GM12878 (cell line): ENCODE measurements around the gene BCL2. TPM values are rescaled to one million over a fixed set of nuclear protein-coding genes. Genes with fewer than 3 reads are reported as not detected.
A peak's percentile ranks its signal among the peaks of the same experiment; 100 is the strongest.

Experiments used
- ATAC-seq: fragments of 200-7000 bp; cut with Tn5 transposase; 3 replicates; pipeline ENCODE4 v1.9.1; 2020; ENCODE audit warnings: mild to moderate bottlenecking, moderate library complexity
- BruUV-seq: library from RNA; stranded (reverse); fragments of 400-500 nt; replicated peaks from 2 replicates; lab custom pipeline; 2021; lab: Mats Ljungman, UMichigan
- CTCF ChIA-PET: fragments of 300-600 bp; sonication (Branson Sonifier 250); formaldehyde crosslinking; extraction: SDS; loops from one replicate; lab custom pipeline; 2021; ENCODE audit warnings: inconsistent platforms; lab: Yijun Ruan, JAX
- POLR2A ChIA-PET: fragments of 350-600 bp; formaldehyde crosslinking; extraction: SDS; loops from one replicate; lab custom pipeline; 2021; ENCODE audit warnings: inconsistent platforms; lab: Charles Lee
- RAD21 ChIA-PET: fragments of 300-600 bp; sonication (Branson Sonifier 250); formaldehyde crosslinking; loops from one replicate; lab custom pipeline; 2023; ENCODE audit warnings: antibody characterized with exemption; ENCODE audit not compliant: unreplicated experiment; lab: Charles Lee
- SMC1A ChIA-PET: fragments of 300-600 bp; sonication (Branson Sonifier 250); formaldehyde crosslinking; loops from one replicate; lab custom pipeline; 2023; ENCODE audit not compliant: unreplicated experiment, uncharacterized antibody; lab: Charles Lee
- DNase-seq: peaks from one replicate; pipeline ENCODE4 v3.0.0-alpha.2; 2011; ENCODE audit warnings: low read depth, low spot score
- FAIRE-seq: peaks from 3 replicates; lab custom pipeline; 2011; peaks lifted over from hg19 to GRCh38; lab: Jason Lieb, UNC
- H2AFZ ChIP-seq: 2 replicates; pipeline ENCODE4 v1.6.0; 2011; ENCODE audit warnings: low read depth, low read length, control low read depth; ENCODE audit not compliant: control insufficient read depth
- H3K27ac ChIP-seq: 2 replicates; pipeline ENCODE4 v1.5.1; 2011; ENCODE audit warnings: control low read depth; ENCODE audit not compliant: control insufficient read depth, insufficient read depth
- H3K27me3 ChIP-seq, 2 experiments: replicated peaks in 1 of 2; 2 replicates each; pipeline versions ENCODE4 v1.6.0 to v1.6.1; 2011; ENCODE audit warnings: low read length in 1 of 2; ENCODE audit not compliant: control insufficient read depth in 2 of 2, insufficient read depth in 2 of 2
- H3K36me3 ChIP-seq, 2 experiments: 2 replicates each; pipeline ENCODE4 v1.5.1; 2011; ENCODE audit warnings: low read length in 1 of 2; ENCODE audit not compliant: control insufficient read depth in 2 of 2, insufficient read depth in 2 of 2
- H3K4me1 ChIP-seq: 2 replicates; pipeline ENCODE4 v1.6.1; 2011; ENCODE audit warnings: mild to moderate bottlenecking, low read length, moderate library complexity, mixed read lengths; ENCODE audit not compliant: control insufficient read depth, insufficient read depth
- H3K4me2 ChIP-seq: 2 replicates; pipeline ENCODE4 v1.6.0; 2011; ENCODE audit warnings: control low read depth; ENCODE audit not compliant: control insufficient read depth, insufficient read depth
- H3K4me3 ChIP-seq: fragments of 200-600 bp; sonication (generic); 2 replicates; pipeline ENCODE4 v1.5.1; 2016
- H3K79me2 ChIP-seq: 2 replicates; pipeline ENCODE4 v1.6.0; 2011; ENCODE audit warnings: low read length; ENCODE audit not compliant: control insufficient read depth, insufficient read depth
- H3K9ac ChIP-seq: 2 replicates; pipeline ENCODE4 v1.8.0; 2011; ENCODE audit warnings: low read length, control low read depth, mixed read lengths; ENCODE audit not compliant: control insufficient read depth, insufficient read depth
- H3K9me3 ChIP-seq: replicated peaks from 3 replicates; pipeline ENCODE4 v1.5.1; 2011; ENCODE audit warnings: mild to moderate bottlenecking, low read length; ENCODE audit not compliant: control insufficient read depth, insufficient read depth
- H4K20me1 ChIP-seq: 2 replicates; pipeline ENCODE4 v1.6.0; 2011; ENCODE audit not compliant: control insufficient read depth, insufficient read depth
- ATF7 ChIP-seq: fragments of 450-650 bp; IDR thresholded peaks from 2 replicates; pipeline ENCODE4 v1.6.1; 2016; ENCODE audit warnings: low read depth, mild to moderate bottlenecking
- BACH1 ChIP-seq: fragments of 450-650 bp; IDR thresholded peaks from 2 replicates; pipeline ENCODE4 v1.6.1; 2017; ENCODE audit warnings: mild to moderate bottlenecking, borderline replicate concordance
- BRCA1 ChIP-seq: IDR thresholded peaks from 2 replicates; pipeline ENCODE4 v1.6.1; 2011; ENCODE audit warnings: low read depth, low read length, improper control_type of control experiment
- CHD2 ChIP-seq: IDR thresholded peaks from 2 replicates; pipeline ENCODE4 v1.6.1; 2011; ENCODE audit warnings: low read depth, low read length, improper control_type of control experiment, borderline replicate concordance
- HDGF ChIP-seq: fragments of 450-650 bp; IDR thresholded peaks from 2 replicates; pipeline ENCODE4 v1.6.1; 2016; ENCODE audit warnings: antibody characterized with exemption
- IKZF2 ChIP-seq, 2 experiments: fragments of 450-650 bp; IDR thresholded peaks; 2 replicates each; pipeline ENCODE4 v1.6.1; 2017; ENCODE audit warnings: mild to moderate bottlenecking in 2 of 2, moderate library complexity in 2 of 2
- JUNB ChIP-seq: IDR thresholded peaks from 2 replicates; pipeline ENCODE4 v1.6.1; 2016; ENCODE audit warnings: antibody characterized with exemption, mild to moderate bottlenecking
- PAX8 ChIP-seq: fragments of 450-650 bp; IDR thresholded peaks from 2 replicates; pipeline ENCODE4 v1.6.1; 2017; ENCODE audit warnings: mild to moderate bottlenecking, moderate library complexity
- SMARCA5 ChIP-seq: fragments of 450-650 bp; IDR thresholded peaks from 2 replicates; pipeline ENCODE4 v1.6.1; 2017; ENCODE audit warnings: mild to moderate bottlenecking
- SP1 ChIP-seq: IDR thresholded peaks from one replicate; pipeline ENCODE4 v1.6.1; 2011; ENCODE audit warnings: low read depth, low read length
- TARDBP ChIP-seq: IDR thresholded peaks from 2 replicates; pipeline ENCODE4 v1.6.1; 2016; ENCODE audit warnings: borderline replicate concordance
- WRNIP1 ChIP-seq: IDR thresholded peaks from 2 replicates; pipeline ENCODE4 v1.6.1; 2011; ENCODE audit warnings: low read depth, low read length, improper control_type of control experiment, borderline replicate concordance
- YY1 ChIP-seq: IDR thresholded peaks from 2 replicates; pipeline ENCODE4 v1.6.1; 2011; ENCODE audit warnings: low read depth, mild to moderate bottlenecking, low read length
- ZNF622 ChIP-seq: fragments of 450-650 bp; IDR thresholded peaks from 2 replicates; pipeline ENCODE4 v1.6.1; 2017; ENCODE audit warnings: mild to moderate bottlenecking, inconsistent platforms
- WGBS: methylation state at CpG from one replicate; pipeline ENCODE4 v1.1.6; 2016; ENCODE audit warnings: low lambda C conversion rate; ENCODE audit not compliant: insufficient replicate concordance, insufficient coverage; ENCODE audit errors: missing lambda C conversion rate; 5-methylcytosine and 5-hydroxymethylcytosine counted together
- in situ Hi-C: fragments of 300-500 bp; cut with MboI; formaldehyde crosslinking; loops from 9 replicates; pipeline ENCODE4 v1.14.3; 2018; ENCODE audit warnings: mixed read lengths
- intact Hi-C: fragments of 100-400 bp; cut with micrococcal nuclease; formaldehyde crosslinking; loops from one replicate; pipeline ENCODE4 v1.14.2; 2022; ENCODE audit not compliant: unreplicated experiment
- polyA plus RNA-seq, 11 experiments: library from polyadenylated mRNA; depleted of rRNA in 4 of 11; unstranded in 6 of 11; stranded (reverse) in 5 of 11; fragments of >200 nt; fragmentation: Nextera tagmentation in 4 of 11; fragmentation: Illumina TruSeq in 1 of 11; extraction: Ambion mirVana in 4 of 11; extraction: Trizol in 1 of 11; gene quantifications; 1 replicate in 1 of 11; 2 replicates in 10 of 11; pipeline versions ENCODE4 v1.2.1 to v1.2.3, GENCODE V29; 2011 to 2016; ENCODE audit warnings: inconsistent platforms in 2 of 11, missing spikeins in 2 of 11, low read depth in 1 of 11
- total RNA-seq, 4 experiments: library from RNA; depleted of rRNA in 3 of 4; stranded (reverse); fragments of >200 nt in 3 of 4; fragmentation: Illumina TruSeq in 1 of 4; extraction: Trizol in 1 of 4; gene quantifications; 2 replicates each; pipeline versions ENCODE4 v1.2.1 to v1.2.3, GENCODE V29; 2013 to 2021
- TF ChIP-seq, protein P1 (sequence below): fragments of 450-650 bp; IDR thresholded peaks from 2 replicates; pipeline ENCODE4 v1.6.1; 2016; ENCODE audit warnings: mild to moderate bottlenecking
- TF ChIP-seq, protein P2 (sequence below): fragments of 450-650 bp; IDR thresholded peaks from 2 replicates; pipeline ENCODE4 v1.6.1; 2018; ENCODE audit warnings: borderline replicate concordance, mild to moderate bottlenecking; ENCODE audit not compliant: partially characterized antibody
- TF ChIP-seq, protein P3 (sequence below): fragments of 450-650 bp; conservative IDR thresholded peaks from 2 replicates; pipeline ENCODE4 v1.6.1; 2017; ENCODE audit warnings: mild to moderate bottlenecking, moderate library complexity

BCL2 gene
- total and polyA plus RNA-seq, 10 of the 15 experiments (the other 5 are each of a cell fraction or from before 2014, with no cell fraction given): 4.1 to 47.8 (median 19.3) TPM

DNA sequence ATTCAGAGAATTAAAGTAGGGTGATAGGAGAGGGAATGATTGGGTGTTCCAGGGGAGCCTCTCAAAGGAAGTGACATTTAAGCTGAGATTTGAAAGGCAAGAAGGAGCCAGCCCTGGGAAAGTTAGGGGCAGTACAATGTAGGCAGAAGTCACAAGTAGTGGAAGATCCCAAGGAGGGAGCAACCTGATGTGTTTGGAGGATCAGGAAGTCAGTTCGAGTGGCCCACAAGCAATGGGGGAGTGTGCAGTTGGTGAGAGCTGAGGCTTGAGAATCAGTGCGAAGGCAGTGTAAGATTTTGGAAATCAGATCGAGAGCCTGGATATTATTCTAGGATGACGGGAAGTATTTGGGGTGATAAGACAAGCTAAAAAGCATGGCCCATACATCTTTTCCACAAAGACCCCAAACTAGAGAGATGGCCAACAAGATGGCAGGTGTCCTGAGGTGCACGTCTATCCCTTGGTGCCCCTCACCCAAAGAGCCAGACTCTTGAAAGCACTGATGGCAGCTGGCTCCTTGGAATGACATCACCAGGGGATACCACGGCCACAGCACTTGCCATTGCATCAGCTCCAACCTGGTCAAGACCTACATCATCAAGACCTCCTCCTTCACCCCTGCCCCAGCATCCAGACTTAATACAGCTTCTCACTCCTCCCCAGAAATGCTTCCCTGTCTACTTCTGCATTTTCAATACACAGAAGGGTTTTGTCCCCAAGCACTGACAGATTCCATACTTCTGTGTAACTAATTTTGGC, 127.3 kb downstream of the BCL2 start:
- CTCF ChIA-PET: interaction anchor here (0.7 to 1.4 kb wide), 6 partner anchors 17 to 126 kb away, joined by 3 to 5 read pairs (median 3); no protein-coding TSS in a partner anchor
- BruUV-seq: no TSS peak
- TF ChIP-seq BRCA1 (no peak), IKZF2 (IDR thresholded peaks at IDR 0.05) (no peak; a peak in 1 of 4 replicates), ZNF622 (no peak), SMARCA5 (0 out of 2 replicates have a peak, but pooled peaks have one; percentile 59), JUNB (0 out of 2 replicates have a peak, but pooled peaks have one; percentile 20), ATF7 (no peak; the same call in 1 of the 2 replicates), BACH1 (0 out of 2 replicates have a peak, but pooled peaks have one; percentile 28), YY1 (no peak), PAX8 (0 out of 2 replicates have a peak, but pooled peaks have one; percentile 57), WRNIP1 (0 out of 2 replicates have a peak, but pooled peaks have one; percentile 70), TARDBP (no peak), CHD2 (no peak), HDGF (peak; percentile 34; the same call in 1 of the 2 replicates), SP1 (no peak)
- TF ChIP-seq, protein P1, sequence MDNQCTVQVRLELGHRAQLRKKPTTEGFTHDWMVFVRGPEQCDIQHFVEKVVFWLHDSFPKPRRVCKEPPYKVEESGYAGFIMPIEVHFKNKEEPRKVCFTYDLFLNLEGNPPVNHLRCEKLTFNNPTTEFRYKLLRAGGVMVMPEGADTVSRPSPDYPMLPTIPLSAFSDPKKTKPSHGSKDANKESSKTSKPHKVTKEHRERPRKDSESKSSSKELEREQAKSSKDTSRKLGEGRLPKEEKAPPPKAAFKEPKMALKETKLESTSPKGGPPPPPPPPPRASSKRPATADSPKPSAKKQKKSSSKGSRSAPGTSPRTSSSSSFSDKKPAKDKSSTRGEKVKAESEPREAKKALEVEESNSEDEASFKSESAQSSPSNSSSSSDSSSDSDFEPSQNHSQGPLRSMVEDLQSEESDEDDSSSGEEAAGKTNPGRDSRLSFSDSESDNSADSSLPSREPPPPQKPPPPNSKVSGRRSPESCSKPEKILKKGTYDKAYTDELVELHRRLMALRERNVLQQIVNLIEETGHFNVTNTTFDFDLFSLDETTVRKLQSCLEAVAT: peak; percentile 24; the same call in 1 of the 2 replicates
- TF ChIP-seq, protein P2, sequence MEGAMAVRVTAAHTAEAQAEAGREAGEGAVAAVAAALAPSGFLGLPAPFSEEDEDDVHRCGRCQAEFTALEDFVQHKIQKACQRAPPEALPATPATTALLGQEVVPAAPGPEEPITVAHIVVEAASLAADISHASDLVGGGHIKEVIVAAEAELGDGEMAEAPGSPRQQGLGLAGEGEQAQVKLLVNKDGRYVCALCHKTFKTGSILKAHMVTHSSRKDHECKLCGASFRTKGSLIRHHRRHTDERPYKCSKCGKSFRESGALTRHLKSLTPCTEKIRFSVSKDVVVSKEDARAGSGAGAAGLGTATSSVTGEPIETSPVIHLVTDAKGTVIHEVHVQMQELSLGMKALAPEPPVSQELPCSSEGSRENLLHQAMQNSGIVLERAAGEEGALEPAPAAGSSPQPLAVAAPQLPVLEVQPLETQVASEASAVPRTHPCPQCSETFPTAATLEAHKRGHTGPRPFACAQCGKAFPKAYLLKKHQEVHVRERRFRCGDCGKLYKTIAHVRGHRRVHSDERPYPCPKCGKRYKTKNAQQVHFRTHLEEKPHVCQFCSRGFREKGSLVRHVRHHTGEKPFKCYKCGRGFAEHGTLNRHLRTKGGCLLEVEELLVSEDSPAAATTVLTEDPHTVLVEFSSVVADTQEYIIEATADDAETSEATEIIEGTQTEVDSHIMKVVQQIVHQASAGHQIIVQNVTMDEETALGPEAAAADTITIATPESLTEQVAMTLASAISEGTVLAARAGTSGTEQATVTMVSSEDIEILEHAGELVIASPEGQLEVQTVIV: no peak
- TF ChIP-seq, protein P3, sequence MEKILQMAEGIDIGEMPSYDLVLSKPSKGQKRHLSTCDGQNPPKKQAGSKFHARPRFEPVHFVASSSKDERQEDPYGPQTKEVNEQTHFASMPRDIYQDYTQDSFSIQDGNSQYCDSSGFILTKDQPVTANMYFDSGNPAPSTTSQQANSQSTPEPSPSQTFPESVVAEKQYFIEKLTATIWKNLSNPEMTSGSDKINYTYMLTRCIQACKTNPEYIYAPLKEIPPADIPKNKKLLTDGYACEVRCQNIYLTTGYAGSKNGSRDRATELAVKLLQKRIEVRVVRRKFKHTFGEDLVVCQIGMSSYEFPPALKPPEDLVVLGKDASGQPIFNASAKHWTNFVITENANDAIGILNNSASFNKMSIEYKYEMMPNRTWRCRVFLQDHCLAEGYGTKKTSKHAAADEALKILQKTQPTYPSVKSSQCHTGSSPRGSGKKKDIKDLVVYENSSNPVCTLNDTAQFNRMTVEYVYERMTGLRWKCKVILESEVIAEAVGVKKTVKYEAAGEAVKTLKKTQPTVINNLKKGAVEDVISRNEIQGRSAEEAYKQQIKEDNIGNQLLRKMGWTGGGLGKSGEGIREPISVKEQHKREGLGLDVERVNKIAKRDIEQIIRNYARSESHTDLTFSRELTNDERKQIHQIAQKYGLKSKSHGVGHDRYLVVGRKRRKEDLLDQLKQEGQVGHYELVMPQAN: 0 out of 2 replicates have a peak, but pooled peaks have one; percentile 5

More for the DNA sequence above, 127.3 kb downstream of the BCL2 start:
- Histone ChIP-seq H3K9ac (no peak overlapping the region), H3K4me3 (no peak overlapping the region), H3K36me3 (no peaks in the 10 kb centered on the region; a peak in 1 of 4 replicates), H3K4me1 (peaks cover 31% of the 10 kb centered on the region), H3K27ac (peak overlapping the region; percentile 51), H2AFZ (no peak overlapping the region), H3K27me3 (no peaks in the 10 kb centered on the region), H3K79me2 (peaks cover 68% of the 10 kb centered on the region), H3K9me3 (no peaks in the 10 kb centered on the region), H3K4me2 (no peak overlapping the region), H4K20me1 (no peaks in the 10 kb centered on the region)
- RAD21 ChIA-PET: interaction anchor here (0.8 to 2.1 kb wide), 10 partner anchors 11 to 122 kb away, joined by 3 to 15 read pairs (median 3); no protein-coding TSS in a partner anchor
- 81% methylated on average over 5 of the region's 6 CpGs for WGBS
- no peak for DNase-seq
- SMC1A ChIA-PET: interaction anchor here (0.6 to 3.4 kb wide), 10 partner anchors 8 to 1024 kb away, joined by 3 to 34 read pairs (median 3); no protein-coding TSS in a partner anchor
- intact Hi-C loops: loop anchor here (5.0 kb wide), 1 partner anchor 35 kb away; no protein-coding TSS in a partner anchor
- POLR2A ChIA-PET: interaction anchor here (0.7 to 1.5 kb wide), 9 partner anchors 10 to 126 kb away, joined by 3 to 7 read pairs (median 4); no protein-coding TSS in a partner anchor
- in situ Hi-C loops: no loop called here
- no peak for FAIRE-seq
- peak; percentile 66 for ATAC-seq
